ENCODE data around the gene ITGAX.

Gene ITGAX

DNA sequence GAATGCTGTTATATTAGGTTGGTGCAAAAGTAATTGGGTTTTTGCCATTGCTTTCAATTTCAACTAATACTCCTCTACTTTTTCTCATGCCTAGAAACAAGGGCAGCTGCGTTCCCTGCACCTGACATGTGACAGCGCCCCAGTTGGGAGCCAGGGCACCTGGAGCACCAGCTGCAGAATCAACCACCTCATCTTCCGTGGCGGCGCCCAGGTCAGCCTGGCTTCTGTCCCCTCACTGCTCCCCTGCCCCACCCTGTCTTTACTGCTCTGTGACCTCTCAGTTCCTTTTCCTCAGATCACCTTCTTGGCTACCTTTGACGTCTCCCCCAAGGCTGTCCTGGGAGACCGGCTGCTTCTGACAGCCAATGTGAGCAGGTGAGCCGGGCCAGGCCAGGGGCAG, 21.7 kb downstream of the ITGAX start:
- DNase-seq: no peak

DNA sequence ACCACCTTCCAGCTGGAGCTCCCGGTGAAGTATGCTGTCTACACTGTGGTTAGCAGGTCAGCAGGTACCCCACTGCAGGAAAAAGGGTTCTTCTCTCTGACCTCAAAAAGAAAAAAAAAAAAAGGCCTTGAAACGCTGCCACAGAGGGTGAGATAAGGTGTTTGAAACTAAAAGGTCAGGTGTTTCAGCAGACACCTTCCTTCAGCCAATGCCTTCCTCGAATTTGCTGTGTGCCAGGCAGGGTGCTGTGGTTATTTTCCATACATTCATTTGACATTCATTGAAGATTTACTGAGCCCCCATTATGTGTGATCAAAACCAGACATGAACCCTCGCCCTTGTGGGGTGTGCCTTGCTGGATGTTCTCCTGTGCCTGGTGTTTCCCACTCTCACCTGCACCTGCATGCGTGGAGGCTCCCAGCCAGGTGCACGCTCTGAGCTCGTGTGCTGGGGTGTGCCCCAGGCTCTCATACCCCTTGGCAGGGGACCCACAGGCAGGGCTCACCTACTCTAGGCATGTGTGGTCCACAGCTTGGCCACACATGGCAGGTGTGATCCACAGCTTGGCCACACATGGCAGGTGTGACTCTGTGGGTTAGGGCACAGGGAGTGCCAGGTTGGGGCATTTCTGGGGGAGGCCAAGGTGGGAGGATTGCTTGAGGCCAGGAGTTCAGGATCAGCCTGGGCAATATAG, 22.4 kb downstream of the ITGAX start:
- DNase-seq: peak; percentile 18

DNA sequence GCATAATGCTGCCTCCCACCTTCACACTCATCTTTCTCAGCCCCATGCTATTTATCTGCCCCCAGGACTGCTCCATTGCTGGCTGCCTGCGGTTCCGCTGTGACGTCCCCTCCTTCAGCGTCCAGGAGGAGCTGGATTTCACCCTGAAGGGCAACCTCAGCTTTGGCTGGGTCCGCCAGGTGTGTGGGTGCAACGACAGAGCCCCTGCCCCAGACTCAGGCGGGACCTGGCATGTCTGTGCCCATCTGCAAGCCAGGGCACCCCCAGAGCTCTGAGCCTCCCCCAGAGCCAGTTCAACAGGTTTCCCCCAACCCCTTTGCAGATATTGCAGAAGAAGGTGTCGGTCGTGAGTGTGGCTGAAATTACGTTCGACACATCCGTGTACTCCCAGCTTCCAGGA, 25.2 kb downstream of the ITGAX start:
- DNase-seq: no peak

DNA sequence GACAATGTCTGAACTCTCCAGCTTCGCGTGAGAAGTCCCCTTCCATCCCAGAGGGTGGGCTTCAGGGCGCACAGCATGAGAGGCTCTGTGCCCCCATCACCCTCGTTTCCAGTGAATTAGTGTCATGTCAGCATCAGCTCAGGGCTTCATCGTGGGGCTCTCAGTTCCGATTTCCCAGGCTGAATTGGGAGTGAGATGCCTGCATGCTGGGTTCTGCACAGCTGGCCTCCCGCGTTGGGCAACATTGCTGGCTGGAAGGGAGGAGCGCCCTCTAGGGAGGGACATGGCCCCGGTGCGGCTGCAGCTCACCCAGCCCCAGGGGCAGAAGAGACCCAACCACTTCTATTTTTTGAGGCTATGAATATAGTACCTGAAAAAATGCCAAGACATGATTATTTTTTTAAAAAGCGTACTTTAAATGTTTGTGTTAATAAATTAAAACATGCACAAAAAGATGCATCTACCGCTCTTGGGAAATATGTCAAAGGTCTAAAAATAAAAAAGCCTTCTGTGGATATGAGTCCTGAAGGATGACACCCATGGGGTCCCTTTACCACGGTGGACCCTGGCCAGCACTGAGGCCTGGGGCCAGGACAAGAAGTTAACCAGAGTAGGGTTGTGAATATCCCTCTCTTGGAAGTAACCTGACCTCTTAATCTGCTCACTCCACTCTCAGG, 27.6 kb downstream of the ITGAX start:
- DNase-seq: peak; percentile 68

DNA sequence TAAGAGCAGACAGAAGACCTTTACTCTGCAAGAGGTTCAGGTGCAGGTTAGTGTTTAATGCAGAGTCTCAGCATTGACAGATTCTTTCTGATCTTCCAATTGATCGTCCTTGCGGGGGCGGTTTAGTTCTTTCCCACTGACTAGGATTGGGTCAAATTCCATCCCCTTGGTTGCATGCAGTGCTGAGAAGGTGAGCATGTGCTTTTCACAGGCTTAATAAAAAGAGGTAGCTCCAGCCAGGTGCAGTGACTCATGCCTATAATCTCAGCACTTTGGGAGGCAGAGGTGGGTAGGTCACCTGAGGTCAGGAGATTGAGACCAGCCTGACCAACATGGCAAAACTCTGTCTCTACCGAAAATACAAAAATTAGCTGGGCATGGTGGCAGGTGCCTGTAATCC, 30.7 kb downstream of the ITGAX start:
- DNase-seq: no peak

DNA sequence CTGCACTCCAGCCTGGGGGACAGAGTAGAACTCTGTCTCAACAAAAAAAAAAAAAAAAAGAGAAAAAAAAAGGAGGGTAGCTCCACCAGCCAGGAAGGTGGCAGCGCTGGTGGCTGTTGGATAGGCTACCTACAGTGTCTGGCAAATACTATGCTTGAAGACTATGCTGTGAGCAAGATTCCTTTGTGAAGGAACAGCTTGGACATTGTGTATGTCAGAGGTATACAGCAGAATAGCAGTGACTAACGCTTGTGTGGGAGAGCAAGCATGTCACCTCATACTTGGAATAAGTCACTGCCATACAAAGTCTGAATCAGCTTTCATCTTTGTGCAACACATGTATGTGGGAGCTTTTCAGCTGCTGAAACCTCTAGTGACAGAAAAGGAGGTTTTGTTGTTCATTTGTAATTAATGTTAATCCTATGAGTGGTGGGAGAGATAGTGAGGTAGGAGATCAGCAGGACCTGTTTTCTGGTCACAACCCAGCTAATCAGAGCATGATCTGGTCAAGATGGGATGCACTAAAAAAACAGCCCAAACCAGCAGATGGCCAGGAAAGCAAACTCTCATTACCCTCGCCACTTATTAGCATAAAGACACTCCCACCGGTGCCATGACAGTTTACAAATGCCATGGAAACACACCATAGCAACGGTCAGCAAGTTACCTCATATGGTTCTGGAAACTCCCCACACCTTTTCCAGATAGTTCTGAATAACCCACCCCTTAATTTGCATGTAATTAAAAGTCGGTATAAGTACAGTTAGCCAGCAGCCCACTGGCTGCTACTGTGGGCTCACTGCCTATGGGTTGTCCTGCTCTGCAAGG, 31.4 kb downstream of the ITGAX start:
- no peak for DNase-seq

DNA sequence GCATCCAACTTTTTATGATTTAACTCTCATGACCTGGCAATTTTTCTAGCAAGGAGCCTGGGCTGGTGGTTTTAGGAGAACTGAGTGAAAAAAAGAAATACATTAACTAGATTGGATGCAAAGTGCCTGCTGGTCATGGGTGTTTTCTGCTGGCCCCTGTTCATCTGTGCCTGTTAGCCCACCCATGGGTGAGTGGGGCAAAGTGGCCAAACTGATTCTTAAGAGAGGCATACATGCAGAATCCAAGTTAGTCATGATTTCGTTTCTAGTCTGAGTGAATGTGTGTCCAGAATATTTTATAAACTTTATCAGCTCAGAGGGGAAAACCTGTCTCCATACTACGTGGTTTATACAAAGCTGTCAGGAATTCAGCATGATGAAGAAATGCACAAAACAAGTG, 33.6 kb downstream of the ITGAX start:
- DNase-seq: no peak

DNA sequence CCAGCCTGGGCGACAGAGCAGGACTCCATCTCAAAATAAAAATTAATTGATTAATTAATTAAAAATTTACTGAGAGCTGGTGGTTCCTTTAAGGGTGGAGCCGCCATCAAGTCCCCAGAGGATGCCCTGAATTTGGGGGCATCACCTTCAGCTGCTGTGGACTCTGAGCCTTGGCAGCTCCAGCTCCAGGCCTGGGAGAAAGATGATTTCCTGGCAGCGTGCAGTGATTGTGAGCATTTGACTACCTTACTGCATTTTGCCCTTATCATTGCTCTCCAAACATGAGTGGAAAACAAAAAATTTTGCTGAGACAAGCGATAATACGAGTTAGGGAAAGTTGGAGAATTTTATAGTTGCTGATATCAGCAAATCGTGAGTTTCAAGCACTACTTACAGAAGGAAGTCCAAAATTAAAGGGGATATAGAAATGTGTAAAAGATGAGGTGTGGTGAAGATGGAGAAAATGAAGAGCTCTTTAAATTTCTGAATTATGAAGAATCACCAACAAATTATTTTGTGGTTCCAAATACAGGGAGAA, 35.6 kb downstream of the ITGAX start:
- DNase-seq: no peak

DNA sequence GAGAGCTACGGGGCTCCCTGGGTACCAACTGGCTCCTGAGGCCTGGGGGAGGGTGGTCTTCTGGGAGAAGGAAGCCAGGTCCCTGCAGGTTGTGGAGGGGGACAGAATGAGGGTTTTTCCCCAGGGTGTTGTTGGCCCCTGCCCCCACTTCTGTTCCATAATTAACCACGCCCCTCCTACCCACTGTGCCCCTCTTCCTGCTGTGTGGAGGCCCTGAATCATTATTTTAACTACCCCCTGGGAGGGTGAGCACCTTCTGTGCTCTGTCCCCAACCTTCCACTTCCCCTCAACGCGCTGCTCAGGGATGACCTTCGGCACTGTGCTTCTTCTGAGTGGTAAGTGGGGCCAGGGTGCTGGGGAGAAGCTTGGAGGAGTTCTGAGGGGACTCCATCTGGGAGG, 38.1 kb downstream of the ITGAX start, which contains the start of gene ITGAD:
Gene ITGAD (plus strand): TSS at position 280 of the 400 bp plus-strand sequence. CDS start 26 bp downstream, at position 306.
- no peak for DNase-seq

DNA sequence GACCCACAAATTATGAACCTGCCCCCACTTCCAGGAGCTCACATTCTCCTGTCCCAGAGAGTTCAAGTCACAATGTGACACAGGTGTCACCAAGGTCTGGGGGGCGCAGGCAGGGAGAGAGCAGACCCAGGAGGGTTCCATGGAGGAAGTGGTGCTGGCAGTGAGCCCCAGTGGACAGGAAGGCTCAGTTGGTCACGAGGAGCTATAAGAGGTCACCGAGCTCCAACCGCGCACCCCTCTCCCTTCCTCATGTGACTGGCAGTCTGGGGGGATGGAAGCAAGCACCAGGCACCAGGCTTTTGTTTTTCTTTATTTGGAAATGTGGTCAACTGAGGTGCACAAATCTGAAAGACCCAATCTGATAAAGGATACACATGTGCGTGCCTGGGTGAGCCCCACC, 40.7 kb downstream of the ITGAX start:
- DNase-seq: no peak

DNA sequence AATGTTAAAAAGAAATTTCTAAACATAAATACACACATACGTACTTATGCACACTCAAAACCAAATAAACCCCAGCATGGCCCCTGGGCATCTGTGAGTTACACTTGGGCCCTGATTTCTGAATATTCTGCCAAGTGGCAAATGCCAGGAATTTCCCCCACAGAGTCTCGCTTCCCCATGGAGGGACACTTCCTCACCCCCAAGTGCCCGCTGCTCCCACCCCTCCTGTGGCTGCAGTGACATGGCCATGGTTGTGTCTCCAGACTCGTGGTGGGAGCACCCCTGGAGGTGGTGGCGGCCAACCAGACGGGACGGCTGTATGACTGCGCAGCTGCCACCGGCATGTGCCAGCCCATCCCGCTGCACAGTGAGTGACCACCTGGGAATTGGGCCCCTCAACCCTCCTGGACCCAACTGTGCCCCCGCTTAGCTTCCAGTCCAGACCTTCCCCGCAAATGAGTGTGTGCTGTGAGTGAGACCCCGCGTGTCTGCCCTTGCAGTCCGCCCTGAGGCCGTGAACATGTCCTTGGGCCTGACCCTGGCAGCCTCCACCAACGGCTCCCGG, 42.2 kb downstream of the ITGAX start:
- no peak for DNase-seq

DNA sequence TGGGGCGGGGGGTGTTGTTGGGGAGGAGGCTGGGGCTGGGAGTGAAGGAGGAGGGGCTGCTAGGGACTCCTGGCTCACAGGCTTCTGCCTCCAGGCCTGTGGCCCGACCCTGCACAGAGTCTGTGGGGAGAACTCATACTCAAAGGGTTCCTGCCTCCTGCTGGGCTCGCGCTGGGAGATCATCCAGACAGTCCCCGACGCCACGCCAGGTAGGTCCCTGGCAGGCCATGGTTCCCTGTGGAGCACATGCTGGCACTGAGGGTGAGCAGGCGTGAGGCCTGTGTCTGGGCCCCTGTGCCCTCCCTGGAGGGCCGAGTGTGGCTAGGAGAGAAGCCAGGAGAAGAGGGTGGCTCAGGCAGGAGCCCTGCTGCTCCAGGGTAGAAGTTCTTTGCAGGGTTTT, 42.7 kb downstream of the ITGAX start:
- DNase-seq: no peak

DNA sequence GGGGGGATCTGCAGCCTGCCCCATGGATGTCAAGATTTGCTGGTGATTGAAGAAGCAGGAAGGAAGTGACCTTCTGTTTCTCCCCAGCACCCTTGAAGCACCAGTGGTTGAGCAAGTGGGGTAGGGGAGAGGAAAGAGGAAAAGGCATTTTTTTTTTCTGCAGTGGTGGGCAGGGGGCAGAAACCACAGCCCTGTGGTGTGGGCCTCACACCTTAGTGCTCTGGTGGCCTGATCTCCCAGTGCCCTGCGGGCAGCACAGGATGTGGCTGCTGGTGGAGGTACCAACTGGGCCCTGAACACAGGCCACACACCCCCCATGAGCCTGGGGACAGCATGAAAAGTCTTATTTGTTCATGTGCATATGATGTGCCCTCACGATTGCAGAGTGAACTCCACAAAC, 45.2 kb downstream of the ITGAX start:
- DNase-seq: peak; percentile 41

DNA sequence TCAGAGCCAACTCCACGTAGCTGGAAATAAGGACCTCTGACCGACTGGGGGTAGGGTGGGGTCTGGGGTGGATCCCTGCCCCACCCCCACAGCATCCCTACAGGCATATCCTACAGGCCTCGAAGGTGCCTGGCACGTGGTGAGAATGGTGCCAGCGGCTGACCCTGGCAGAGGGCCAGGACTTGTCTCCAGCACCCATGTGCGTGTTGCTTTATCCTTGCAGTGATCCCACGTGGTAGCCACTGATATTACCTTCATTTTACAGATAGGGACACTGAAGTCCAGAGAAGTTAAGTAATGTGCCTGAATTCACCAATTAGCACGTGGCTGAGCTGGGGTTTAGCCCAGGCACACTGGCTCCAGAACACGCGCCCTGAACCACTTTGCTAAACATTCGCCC, 46.5 kb downstream of the ITGAX start:
- no peak for DNase-seq

DNA sequence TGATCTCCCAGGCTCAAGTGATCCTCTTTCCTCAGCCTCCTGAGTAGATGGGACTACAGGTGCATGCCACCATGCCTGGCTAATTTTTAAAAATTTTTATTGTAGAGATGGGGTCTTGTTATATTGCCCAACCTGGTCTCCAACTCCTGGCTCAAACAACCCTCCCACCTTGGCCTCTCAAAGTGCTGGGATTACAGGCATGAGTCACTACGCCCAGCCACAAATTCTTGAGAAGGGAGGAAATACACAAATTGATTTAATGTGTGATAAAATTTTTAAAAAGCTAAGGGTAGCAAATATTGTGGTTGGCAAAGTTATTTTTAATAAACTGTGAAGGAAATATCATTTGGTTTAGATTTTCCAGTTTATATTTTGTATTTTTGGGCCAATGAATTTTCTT, 47.7 kb downstream of the ITGAX start:
- DNase-seq: no peak

DNA sequence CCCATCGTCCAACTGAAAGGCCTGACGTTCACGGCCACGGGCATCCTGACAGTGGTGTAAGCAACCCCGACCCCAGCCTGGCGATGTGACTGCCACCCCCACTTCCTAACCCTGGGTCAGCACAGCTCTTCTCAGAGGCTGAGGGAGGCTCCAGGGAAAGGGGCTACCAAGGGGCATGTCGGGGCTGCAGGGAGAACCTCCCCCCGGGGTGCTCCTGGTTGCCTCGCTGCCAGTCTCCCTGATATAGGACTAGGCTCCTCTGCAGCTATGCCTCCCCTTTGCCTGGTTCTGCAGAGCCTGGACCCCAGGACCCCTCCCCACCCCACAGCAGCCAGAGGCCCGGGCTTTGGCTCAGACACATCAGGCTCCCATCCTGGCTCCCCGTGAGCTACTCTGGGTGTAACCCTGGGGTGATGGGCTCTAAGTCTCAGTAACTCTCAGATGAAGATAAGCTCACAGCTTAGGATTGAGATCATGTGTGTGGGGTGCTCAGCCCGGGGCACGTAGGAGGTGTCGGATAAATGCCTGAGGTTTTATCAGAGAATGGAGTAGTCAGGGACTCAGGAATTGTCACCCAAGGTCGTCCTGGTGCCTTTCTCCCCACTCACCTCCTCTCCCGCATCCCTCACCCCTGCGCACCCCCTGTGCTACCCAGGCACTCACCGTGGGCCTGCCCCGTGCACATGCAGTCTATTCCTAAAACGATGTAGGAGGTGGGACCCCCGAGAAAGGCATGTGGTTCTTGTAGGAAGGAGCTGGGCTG, 48.8 kb downstream of the ITGAX start:
- DNase-seq: no peak

DNA sequence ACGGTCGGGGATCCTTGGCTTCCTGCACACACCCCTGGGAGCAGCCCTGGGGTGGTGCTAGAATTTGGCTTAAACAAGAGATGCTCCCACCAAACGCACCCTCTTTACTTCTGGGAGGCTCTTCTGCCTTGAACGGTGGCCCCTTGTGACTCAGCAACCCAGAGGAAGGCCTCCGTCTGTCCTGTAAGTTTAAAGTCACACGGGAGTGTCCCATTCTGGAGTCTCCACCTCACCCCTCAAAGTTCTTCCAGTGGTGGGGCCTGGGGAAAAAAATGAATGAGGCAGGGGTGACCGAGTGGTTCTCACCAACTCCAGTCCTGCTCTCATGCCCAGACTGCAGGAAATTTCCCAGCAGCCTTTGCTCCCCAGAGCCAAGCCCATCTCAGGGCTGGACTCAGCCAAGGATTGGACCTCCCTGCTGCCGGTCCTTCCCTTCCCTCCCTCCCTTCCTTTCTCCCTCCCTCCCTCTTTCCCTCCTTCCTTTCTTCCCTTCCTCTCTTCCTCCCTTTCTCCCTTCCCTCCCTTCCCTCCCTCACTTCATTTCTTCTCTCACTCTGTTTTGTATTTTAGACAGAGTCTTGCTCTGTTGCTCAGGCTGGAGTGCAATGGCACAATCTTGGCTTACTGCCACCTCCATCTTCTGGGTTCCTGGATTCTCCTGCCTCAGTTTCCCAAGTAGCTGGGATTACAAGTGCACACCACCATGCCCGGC, 49.5 kb downstream of the ITGAX start:
- DNase-seq: no peak

DNA sequence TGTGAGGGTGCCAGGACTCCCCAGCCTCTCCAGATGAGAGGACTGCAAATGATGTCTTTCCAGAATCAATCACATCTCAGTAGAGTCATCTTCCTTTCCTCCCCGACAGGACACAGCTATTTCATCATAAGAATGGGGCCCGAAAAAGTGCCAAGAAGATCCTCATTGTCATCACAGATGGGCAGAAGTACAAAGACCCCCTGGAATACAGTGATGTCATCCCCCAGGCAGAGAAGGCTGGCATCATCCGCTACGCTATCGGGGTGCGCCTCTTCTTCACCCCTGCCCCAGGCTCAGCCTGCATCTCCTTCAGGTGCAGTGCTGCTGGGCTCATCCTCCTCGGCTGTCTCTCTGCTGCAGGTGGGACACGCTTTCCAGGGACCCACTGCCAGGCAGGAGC, 52.4 kb downstream of the ITGAX start:
- DNase-seq: no peak

DNA sequence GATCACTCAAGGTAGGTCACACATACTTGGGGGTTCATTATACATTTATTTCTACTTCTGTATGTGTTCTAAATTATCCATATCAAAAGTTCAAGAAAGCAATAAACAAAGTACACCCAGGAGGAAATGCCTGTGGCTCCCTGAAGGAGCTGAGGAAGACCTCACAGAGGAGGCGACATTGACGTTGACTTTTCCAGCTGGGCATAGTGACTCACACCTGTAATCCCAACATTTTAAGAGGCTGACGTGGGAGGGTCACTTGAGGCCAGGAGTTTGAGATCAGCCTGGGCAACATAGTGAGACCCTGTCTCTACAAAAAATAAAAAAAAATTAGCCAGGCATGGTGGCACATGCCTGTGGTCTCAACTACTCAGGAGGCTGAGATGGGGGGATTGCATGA, 54.5 kb downstream of the ITGAX start:
- no peak for DNase-seq

DNA sequence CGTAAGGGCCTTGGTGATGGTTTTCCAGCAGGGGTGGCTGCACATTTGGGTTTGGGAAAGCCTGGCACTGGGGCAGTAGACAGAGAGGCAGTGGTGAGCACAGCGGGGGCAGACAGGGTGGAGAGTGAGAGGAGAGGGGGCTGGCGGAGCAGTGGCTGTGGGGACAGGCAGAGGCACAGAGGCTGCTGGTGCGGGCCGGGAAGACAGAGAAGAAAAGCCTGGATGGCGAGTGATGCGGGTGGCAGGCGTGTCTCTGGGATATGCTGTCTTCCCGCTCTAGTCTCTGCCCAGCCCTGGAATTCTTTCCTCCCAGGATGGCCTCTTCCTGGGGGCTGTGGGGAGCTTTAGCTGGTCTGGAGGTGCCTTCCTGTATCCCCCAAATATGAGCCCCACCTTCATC, 55.1 kb downstream of the ITGAX start:
- DNase-seq: no peak

DNA sequence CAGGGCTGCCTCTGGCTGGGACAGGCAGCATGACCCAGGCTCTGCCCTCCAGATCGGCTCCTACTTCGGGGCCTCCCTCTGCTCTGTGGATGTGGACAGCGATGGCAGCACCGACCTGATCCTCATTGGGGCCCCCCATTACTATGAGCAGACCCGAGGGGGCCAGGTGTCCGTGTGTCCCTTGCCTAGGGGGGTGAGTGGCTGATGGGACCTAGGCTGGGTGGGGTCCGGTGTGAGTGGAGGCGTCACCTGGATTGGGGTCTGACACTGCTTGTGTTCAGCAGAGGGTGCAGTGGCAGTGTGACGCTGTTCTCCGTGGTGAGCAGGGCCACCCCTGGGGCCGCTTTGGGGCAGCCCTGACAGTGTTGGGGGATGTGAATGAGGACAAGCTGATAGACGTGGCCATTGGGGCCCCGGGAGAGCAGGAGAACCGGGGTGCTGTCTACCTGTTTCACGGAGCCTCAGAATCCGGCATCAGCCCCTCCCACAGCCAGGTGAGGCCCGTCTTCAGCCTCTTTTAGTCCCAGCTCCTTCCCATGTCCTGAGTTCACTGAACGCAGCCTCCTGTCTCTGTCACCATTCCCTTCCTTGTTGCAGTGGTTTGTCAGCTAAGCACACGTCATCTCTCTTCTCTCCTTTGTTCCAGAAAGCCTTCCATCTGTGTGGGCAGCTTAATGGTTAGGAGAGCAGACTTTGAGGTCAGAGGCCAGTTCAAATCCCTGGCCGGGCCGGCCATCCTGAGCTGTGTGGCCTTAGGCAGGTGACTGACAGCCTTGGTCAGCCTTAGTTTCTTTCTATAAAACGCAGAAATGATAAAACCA, 56.3 kb downstream of the ITGAX start:
- no peak for DNase-seq
